ENCODE measurements around the gene HOXC11.
A peak's percentile ranks its signal among the peaks of the same experiment; 100 is the strongest.

HOXC11 gene

DNA sequence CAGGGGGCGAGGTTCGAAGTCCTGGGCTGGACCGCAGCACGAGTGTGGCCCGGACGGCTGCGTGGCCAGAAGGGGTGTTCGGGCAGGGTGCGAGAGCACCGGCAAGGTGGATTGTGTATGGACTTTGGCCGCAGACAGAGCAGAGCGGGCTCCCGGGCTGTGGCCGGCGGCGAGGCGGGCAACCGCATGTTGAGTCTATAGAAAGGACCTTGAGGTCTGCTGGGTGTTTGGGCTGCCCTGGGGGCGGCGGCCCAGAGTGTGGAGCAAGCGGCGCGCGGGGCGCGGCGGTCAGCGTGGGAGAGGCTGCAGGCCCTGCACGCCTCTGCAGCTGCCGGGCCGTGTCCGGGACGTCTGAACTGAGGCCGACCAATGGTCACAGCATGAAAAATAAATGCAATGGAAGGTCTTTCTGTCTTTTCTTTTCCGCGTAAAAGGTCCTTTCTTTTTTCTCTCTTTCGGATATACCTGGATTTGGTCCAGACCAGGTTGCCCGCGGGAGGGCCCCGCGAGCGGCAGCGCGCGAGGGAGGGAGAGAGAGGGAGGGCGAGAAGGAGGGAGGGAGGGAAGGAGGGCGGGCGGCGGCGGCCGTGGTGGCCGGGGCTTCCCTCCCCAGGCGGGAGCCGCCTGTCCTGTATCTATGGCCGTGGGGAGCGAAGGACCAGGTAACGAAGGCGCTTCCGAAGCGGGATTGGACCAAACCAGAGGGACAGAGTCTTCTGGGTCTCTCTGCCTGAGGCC lies 21.5 kb downstream of the HOXC11 start:
- Histone ChIP-seq H3K4me1 (peaks cover 12% of the 10 kb centered on the region), H3K9me3 (no peaks in the 10 kb centered on the region), H3K4me3 (no peak overlapping the region), H3K27me3 (ENCODE audit: low read depth) (peaks cover 7% of the 10 kb centered on the region; the same call in 1 of the 2 replicates), H3K36me3 (replicated peaks) (no peaks in the 10 kb centered on the region)
- DNase-seq (ENCODE audit: low spot score in 2 of 2) = no peak
- in situ Hi-C loops (cut with MboI; ENCODE audit: low sequenced_read_pairs) = loop anchor here (25.0 kb wide), 1 partner anchor 368 kb away; the partner anchor contains the start of gene GPR84

DNA sequence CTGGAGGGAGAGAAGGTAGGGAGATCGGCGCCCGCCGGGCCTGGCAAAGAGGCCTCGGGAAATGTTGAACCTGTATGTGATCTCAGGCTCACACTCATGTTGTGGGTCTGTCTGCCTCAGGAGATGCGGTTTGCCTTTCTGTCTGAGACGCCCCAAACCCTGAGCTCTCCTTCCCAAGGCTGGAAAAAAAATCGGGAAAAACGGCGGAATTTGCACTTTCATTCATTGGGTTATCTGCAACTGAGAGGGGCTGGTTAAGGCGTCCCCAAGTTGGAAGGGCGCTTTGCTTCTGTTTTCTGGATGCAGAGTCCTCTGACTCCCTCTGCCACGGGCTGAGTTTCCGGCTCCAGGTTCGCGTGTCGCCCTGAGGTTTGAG lies 22.1 kb downstream of the HOXC11 start:
- peaks cover 9% of the 10 kb centered on the region for H3K4me1 ChIP-seq
- no peaks in the 10 kb centered on the region for H3K36me3 ChIP-seq (replicated peaks)
- in situ Hi-C loops (cut with MboI; ENCODE audit: low sequenced_read_pairs) = loop anchor here (25.0 kb wide), 1 partner anchor 367 kb away; the partner anchor contains the start of gene GPR84
- peaks cover 10% of the 10 kb centered on the region for H3K27me3 ChIP-seq (ENCODE audit: low read depth)
- DNase-seq (ENCODE audit: low spot score in 2 of 2) = no peak
- H3K4me3 ChIP-seq = peak overlapping the region; percentile 15
- H3K9me3 ChIP-seq = no peaks in the 10 kb centered on the region

DNA sequence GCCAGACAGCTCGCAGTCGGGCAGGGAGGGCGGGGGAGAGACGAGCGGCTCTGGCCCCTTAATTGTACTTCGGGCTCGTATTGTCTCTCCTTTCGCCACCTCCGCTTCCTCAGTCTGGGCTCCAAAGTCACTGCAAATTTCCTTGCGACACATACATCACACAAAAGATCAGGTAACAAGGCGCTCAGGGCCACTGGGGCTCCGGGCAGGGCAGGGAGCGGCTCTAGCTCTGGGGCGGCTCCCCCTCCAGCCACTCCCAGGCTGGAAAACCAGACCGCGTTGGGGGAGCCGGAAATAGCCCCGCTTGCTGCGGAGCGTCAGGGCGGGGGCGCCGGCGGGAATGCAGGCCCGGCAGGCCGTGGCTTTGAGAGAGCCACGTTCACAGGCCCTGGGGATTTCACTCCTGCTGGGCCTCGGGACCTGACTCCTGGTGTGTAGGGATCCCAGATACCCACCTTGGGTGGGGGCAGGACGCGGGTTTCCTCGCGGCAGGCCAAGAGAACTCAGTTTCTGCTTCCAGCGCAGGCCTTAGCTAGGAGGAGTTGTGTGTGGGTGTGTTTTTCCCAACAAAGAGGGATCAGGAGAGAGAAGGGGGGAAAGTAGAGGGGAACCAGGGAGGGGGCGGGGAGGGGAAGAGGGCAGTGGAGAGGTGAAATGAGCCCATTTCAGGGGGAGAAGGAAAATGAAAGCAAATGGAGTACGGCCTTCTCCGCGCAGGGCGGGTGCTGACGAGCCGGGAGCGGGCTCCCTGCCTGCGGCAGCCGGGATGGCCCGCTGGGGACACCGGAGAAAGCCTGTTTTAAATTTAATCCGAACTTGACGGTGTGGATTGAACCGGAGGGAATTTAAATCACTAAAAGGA lies 22.7 kb downstream of the HOXC11 start:
- Histone ChIP-seq H3K27me3 (ENCODE audit: low read depth) (peaks cover 12% of the 10 kb centered on the region), H3K4me1 (peaks cover 9% of the 10 kb centered on the region), H3K4me3 (peak overlapping the region; percentile 15), H3K36me3 (replicated peaks) (no peaks in the 10 kb centered on the region), H3K9me3 (no peaks in the 10 kb centered on the region)
- DNase-seq (ENCODE audit: low spot score in 2 of 2) = peak in 1 of 2 experiments; percentile 61
- in situ Hi-C loops (cut with MboI; ENCODE audit: low sequenced_read_pairs) = loop anchor here (25.0 kb wide), 1 partner anchor 367 kb away; the partner anchor contains the start of gene GPR84

DNA sequence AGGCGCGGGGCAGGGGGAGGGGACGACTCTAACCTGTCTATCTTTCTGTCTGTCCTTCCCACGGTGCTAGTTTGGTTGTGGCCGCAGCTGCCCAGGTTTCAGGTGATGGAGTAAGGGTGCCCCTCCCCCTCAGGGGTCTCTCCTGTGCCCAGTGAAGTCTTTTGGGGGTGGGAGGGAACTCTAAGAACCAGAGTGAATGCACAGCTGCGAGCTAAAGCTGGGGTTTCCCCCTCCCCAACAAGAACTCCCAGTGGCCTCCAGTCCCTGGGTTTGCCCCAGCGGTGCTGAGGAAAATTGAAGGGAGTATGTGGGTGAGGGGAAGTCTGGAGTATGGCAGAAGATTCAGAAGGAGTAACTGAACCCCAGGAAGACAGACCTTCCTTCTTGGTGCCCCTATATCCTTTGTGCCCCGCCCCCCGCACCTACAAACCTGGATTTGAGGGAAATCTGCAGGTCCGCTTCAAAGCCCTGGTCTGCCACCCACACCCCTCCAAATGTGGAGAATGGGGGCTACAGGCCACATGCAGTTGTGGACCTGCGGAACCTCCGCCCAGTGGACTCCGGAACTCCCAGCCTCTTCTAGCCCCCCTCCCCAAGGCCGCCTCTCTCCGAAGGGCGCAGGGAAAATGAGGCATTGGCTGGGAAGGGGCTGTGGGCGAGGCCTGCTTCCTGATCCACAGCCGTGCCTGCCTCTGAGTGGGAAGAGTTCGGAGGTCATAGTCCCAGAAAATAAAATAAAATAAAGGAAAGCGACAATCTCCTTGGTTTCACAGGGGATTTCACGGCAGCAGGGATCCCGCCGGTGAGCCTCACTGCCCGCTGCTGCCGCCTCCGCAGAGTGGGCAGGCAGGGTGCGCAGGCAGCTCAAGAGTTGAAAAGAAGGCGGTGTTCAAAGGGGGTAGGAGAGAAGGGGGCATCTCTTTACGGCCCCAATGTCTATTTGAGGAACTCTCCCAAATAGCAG lies 23.6 kb downstream of the HOXC11 start:
- H3K4me3 ChIP-seq = no peak overlapping the region
- H3K27me3 ChIP-seq (ENCODE audit: low read depth) = peaks cover 17% of the 10 kb centered on the region
- H3K36me3 ChIP-seq (replicated peaks) = no peaks in the 10 kb centered on the region
- no peaks in the 10 kb centered on the region for H3K9me3 ChIP-seq
- no peak for DNase-seq (ENCODE audit: low spot score in 2 of 2)
- in situ Hi-C loops (cut with MboI; ENCODE audit: low sequenced_read_pairs) = loop anchor here (25.0 kb wide), 1 partner anchor 366 kb away; the partner anchor contains the start of gene GPR84
- peaks cover 9% of the 10 kb centered on the region for H3K4me1 ChIP-seq

DNA sequence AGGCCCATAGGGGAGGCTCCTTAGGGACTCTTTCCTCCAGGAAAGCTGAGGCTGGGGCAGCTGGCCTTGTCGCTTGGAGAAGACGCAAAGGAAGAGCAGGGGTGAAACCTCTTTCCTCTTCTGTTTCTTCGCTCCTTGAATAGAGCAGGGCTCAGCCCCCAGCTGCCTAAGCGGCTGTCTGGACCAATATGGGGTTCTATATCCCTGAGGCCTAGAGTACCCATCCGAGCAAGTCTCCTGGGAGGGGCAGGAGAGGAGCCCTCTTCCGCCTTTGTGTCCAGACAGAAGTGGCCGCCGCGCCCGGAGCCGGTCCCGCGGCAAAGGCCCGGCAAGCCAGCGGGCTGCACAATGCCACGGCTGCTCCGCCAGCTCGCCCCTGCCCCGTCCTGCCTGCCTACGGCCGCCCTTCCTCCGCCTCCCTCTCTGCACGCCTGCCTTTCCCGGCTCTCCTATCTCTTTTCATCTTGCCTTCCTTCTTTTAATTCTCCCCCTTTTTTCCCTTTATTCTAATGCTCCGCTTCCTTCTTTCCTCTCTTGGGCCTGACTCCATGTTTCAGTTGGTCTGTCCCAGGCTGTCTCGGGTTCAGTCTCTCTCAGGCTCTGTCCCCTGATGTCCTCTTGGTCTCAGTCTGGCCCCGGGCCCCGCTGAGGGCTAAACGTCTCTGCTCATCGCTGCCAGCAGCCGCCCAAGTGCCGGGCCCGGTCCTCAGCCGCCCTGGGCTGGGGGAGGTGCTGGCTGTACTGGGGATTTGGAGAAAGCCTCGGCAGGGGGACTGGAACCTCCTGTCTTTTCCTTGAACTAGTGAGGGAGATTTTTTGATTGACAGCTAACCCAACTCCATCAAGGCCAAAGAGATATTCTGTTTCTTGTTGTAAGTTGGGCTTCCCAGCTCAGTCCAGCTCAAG lies 24.5 kb downstream of the HOXC11 start:
- H3K36me3 ChIP-seq (replicated peaks) = no peaks in the 10 kb centered on the region
- DNase-seq (ENCODE audit: low spot score in 2 of 2) = no peak
- H3K27me3 ChIP-seq (ENCODE audit: low read depth) = peaks cover 17% of the 10 kb centered on the region
- H3K9me3 ChIP-seq = no peaks in the 10 kb centered on the region
- in situ Hi-C loops (cut with MboI; ENCODE audit: low sequenced_read_pairs) = loop anchor here (25.0 kb wide), 1 partner anchor 365 kb away; the partner anchor contains the start of gene GPR84
- H3K4me1 ChIP-seq = peaks cover 9% of the 10 kb centered on the region
- H3K4me3 ChIP-seq = no peak overlapping the region

DNA sequence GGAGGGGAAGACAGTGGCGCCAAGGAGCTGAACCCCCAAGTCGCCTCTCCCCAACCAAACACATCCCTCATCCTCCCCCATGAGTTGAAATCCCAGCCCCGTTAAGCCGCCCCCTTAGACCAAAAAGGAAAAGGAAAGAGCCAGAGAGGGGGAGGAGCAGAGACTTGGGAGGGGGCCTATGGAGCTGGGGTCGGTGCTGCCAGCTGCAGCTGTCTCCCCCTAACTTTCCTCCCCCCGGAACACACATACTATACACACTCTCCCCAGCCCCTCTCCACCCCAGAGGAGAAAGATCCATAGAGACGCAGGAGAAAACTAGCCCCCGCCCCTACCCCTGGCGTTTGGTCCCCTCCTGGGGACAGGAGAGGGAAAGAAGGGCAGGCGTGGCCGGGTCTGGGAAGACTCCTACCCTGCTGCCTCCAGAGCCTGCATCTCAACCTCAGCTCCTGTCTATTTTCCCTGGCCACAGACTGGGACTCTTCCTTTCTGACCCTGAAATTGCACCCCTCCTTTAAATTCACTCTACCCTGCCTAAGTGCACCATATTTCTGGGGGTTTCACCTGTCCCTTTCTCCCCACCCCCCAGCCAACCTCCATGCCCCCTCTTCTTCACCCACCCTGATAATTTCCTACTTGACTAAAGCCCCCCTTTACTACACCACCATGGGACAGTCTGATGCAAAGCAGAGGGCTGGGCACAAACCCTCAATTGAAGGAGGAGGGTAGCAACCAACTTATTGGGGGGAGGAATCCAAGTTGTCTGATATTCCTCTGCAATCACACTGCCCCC lies 25.4 kb downstream of the HOXC11 start:
- Histone ChIP-seq H3K4me1 (peaks cover 9% of the 10 kb centered on the region), H3K9me3 (no peaks in the 10 kb centered on the region), H3K36me3 (replicated peaks) (no peaks in the 10 kb centered on the region), H3K4me3 (no peak overlapping the region), H3K27me3 (ENCODE audit: low read depth) (peaks cover 17% of the 10 kb centered on the region)
- DNase-seq (ENCODE audit: low spot score in 2 of 2) = no peak
- in situ Hi-C loops (cut with MboI; ENCODE audit: low sequenced_read_pairs) = loop anchor here (25.0 kb wide), 1 partner anchor 364 kb away; the partner anchor contains the start of gene GPR84

DNA sequence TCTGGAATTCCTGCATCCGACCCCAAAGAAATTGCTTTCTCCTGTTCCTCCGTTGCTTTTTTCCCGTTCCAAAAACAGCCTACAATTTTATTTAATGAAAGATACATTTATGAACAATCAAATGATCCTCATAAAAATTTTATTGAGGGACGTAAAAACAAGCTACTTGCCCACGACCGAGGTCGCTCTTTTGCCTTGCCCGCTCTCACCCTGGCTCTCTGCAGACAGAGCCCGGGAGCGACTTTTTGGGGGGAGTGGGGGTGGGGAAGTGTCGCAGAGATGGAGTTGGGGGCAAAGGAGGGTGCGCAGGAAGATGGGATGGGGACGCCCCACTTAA lies 25.9 kb downstream of the HOXC11 start:
- Histone ChIP-seq H3K27me3 (ENCODE audit: low read depth) (peaks cover 17% of the 10 kb centered on the region), H3K4me3 (no peak overlapping the region), H3K4me1 (peaks cover 9% of the 10 kb centered on the region), H3K9me3 (no peaks in the 10 kb centered on the region), H3K36me3 (replicated peaks) (no peaks in the 10 kb centered on the region)
- in situ Hi-C loops (cut with MboI; ENCODE audit: low sequenced_read_pairs) = loop anchor here (25.0 kb wide), 1 partner anchor 363 kb away; the partner anchor contains the start of gene GPR84
- DNase-seq (ENCODE audit: low spot score in 2 of 2) = no peak

DNA sequence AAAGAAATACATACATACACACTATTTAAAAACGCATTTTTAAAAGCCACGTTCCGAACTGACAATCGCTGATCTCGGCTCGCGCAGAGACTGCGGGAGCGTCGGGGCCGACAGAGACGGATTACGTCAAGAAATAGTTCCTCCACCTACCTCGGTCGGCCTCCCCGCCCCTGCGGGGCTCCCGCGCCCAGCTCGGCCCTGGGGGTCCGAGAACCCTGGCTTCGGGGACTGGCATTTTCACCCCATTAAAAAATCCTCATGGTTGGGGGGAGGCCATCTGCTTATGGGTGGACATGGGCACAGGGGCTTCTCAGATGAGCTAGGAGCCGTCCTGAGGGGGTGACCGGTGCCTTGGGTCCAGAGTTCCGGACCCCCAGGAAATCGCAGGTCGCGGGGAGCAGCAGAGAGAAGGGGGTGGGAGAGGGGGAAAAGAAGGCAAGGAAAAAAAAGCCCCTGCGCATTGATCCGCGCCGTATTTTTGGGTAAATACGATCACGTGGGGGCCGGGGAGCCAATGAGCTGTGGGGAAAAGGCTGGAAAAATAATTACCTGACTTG lies 26.7 kb downstream of the HOXC11 start:
- peaks cover 9% of the 10 kb centered on the region for H3K4me1 ChIP-seq
- no peak for DNase-seq (ENCODE audit: low spot score in 2 of 2)
- no peak overlapping the region for H3K4me3 ChIP-seq
- in situ Hi-C loops (cut with MboI; ENCODE audit: low sequenced_read_pairs) = loop anchor here (25.0 kb wide), 1 partner anchor 363 kb away; the partner anchor contains the start of gene GPR84
- no peaks in the 10 kb centered on the region for H3K9me3 ChIP-seq
- H3K36me3 ChIP-seq (replicated peaks) = no peaks in the 10 kb centered on the region
- peaks cover 17% of the 10 kb centered on the region for H3K27me3 ChIP-seq (ENCODE audit: low read depth)

DNA sequence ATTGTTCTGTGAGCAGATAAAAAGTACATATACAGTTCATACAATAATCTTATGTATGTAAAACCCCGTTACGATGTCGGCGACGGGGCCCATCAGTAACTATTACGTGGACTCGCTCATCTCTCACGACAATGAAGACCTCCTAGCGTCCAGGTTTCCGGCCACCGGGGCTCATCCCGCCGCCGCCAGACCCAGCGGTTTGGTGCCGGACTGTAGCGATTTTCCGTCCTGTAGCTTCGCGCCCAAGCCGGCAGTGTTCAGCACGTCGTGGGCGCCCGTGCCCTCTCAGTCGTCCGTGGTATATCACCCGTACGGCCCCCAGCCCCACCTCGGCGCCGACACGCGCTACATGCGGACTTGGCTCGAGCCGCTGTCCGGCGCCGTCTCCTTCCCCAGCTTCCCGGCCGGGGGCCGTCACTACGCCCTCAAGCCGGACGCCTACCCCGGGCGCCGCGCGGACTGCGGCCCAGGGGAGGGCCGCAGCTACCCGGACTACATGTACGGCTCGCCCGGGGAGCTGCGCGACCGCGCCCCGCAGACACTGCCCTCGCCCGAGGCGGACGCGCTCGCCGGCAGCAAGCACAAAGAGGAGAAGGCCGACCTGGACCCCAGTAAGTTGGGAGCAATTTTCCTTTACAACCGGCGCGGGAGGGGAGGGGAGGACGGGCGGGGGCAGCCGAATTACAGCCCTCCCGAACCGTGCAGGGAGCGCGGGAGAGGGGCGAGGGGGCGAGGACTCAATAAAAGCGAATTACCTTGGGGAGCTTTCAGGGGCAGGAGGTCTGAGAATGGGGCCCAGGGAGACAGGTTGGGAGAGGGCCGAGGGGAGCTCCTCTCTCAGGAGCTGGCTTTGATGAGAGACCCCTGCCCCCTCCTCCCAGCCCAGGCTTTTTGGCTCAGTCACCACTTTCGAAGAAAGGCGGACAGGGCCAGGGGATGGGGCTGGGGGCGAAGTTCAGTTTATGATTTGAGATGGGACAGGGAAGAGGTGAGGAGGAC lies 27.5 kb downstream of the HOXC11 start, which contains the start of gene HOXC9:
TSS of gene HOXC9 (plus strand) at position 46 of the 999 bp plus-strand sequence. CDS start at position 74, 28 bp downstream.
- Histone ChIP-seq H3K9me3 (no peaks in the 10 kb centered on the region), H3K36me3 (replicated peaks) (no peaks in the 10 kb centered on the region), H3K4me3 (no peak within 1 kb of the TSS), H3K27me3 (ENCODE audit: low read depth) (peaks cover 17% of the 10 kb centered on the region), H3K4me1 (peaks cover 5% of the 10 kb centered on the region)
- in situ Hi-C loops (cut with MboI; ENCODE audit: low sequenced_read_pairs) = no loop called here
- no peak for DNase-seq (ENCODE audit: low spot score in 2 of 2)

DNA sequence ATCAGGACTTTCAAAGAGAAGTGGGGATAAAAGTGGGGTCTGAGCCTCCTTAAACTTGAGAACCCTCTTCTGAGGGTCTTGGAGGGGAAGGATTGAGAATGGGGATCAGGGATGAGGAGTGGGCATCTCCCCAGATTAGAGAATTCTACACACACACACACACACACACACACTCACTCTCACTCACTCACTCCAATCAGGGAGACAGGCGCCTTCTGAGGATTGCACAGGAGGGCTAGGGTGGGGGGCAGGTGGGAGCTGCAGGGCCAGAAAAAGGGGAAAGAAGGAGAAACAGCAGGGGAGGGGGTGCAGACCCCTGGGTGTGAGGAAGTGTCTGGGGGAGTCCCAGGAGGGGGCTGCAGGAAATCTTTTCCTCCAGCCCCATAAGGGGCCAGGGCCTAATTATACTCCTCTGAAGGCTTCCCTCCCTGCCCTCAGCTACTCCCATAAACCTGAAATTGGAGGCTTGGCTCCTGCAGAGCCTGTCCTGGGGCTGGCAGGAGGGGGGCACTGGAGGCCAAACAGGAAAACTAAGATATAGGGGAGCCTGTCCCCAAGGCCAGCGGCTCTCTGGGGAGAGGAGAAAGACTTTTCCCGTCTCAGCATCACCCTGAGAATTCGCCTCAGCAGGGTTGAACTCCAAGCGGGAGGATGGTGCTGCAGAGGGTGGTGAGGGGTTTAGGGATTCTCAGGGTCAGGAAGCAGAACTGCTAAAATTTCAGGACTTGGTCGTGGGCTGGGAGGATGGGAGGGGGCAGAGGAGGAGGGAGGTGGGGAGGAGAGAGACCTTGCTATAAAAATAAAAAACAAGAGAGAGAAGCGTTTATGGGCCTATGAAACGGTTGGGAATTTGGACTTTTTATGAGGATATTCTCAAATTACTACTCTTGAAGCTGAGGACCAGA lies 28.6 kb downstream of the HOXC11 start:
- Histone ChIP-seq H3K4me1 (peaks cover 7% of the 10 kb centered on the region), H3K9me3 (no peaks in the 10 kb centered on the region), H3K27me3 (ENCODE audit: low read depth) (peaks cover 17% of the 10 kb centered on the region), H3K36me3 (replicated peaks) (no peaks in the 10 kb centered on the region), H3K4me3 (no peak overlapping the region)
- DNase-seq (ENCODE audit: low spot score in 2 of 2) = no peak
- in situ Hi-C loops (cut with MboI; ENCODE audit: low sequenced_read_pairs) = no loop called here
